AG09319 (cell line): ENCODE measurements around the gene GPR152.

ENCODE experiments used
- DNase-seq: peaks from one replicate; pipeline ENCODE4 v3.0.0-alpha.2; 2010; ENCODE audit warnings: low read depth; ENCODE audit errors: extremely low read depth
- TF ChIP-seq, protein P1 (sequence below): IDR thresholded peaks from 2 replicates; pipeline ENCODE4 v1.5.1; 2011; ENCODE audit warnings: low read depth, mild to moderate bottlenecking, inconsistent platforms, low read length, moderate library complexity

Gene GPR152

DNA sequence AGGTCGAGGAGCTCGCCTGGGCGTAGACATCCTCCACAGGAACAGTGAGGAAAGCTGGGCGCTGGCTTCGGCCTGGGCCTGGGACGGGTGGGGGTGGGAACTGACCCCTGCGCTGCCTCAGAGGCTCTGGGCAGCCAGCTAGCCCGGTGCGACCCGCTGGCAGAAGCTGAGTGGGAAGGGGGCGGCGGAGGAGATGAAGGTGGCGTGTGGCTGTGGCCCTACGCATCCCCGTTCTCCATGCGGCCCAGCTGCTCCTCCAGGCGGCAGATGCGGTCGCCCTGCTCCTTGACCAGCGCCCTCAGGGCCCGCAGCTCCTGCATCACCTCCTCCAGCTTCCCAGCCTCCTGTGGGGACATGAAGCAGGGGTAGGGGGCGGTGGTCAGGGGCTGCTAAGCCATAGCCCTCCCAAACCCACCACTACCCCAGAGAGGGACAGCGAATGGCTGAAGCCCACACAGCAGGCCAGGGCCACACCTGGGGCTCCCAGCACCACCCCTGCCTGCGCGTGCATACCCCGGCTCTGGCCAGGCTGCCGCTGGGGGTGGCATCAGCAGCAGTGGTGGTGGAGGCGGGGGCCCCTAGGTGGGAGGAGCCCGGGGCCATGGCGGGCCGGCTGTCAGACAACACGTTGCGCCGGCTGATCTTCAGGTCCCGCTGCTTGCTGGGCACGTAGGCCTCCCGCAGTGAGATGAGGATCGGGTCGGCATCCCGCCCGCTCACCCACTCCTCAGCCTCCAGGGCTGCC lies 14.2 kb downstream of the GPR152 start:
- DNase-seq: no peak
- TF ChIP-seq, protein P1, sequence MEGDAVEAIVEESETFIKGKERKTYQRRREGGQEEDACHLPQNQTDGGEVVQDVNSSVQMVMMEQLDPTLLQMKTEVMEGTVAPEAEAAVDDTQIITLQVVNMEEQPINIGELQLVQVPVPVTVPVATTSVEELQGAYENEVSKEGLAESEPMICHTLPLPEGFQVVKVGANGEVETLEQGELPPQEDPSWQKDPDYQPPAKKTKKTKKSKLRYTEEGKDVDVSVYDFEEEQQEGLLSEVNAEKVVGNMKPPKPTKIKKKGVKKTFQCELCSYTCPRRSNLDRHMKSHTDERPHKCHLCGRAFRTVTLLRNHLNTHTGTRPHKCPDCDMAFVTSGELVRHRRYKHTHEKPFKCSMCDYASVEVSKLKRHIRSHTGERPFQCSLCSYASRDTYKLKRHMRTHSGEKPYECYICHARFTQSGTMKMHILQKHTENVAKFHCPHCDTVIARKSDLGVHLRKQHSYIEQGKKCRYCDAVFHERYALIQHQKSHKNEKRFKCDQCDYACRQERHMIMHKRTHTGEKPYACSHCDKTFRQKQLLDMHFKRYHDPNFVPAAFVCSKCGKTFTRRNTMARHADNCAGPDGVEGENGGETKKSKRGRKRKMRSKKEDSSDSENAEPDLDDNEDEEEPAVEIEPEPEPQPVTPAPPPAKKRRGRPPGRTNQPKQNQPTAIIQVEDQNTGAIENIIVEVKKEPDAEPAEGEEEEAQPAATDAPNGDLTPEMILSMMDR: no peak

DNA sequence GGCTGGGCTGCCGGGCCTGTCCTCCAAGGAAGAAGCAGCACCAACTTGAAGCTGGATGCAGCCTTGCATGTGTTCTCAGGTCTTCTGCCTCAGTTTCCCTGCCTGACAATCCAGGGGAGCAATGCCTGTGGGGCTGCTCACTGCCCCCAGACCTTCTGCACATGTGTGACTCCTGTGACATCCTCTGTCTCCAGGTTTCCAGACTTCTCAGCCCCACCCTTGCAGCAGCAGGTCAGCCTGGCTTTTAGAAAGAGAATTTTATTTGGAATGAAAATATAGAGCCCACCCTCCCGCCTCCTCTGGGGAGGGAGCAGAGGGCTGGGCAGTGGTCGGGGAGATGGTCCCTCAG lies 14.7 kb downstream of the GPR152 start:
- TF ChIP-seq, protein P1: no peak
- DNase-seq: no peak

DNA sequence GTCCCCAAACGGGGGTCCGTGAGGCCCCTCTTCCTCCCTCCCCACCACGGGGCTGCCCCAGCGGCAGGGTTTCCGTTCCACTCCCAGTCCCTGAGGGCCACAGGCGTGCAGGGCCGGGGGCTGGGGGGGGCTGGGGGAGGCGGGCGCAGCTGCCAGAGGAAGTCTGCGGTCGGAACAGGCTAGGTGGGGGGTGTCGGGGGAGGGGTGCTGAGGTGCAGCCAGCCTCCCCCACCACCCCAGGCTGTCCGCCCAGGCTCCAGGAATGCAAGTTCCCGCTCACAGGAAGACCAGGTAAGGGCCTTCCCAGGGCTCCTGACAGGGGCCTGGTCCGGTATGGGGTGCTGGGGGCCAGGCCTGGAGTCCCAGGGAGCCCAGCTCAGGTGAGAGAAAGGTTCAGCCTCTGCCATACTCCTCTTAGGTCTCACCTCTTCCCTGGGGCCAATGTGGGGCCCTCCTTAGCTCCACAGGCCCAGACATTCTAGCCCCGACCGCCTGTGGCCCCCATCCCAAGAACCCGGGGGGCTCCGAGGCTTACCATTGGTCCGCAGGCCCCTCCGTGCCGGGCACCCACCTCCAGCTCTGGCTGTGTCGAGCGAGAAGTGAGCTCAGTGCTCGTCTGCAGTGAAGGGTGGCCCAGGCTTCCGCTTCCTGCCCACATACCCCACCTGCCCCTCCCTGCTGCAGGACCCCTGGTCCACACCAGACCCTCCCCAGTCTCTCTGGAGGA lies 15.3 kb downstream of the GPR152 start, which contains the start of gene PTPRCAP:
TSS of gene PTPRCAP (minus strand) at position 601 of the 727 bp plus-strand sequence. CDS start at position 538, 63 bp downstream.
- TF ChIP-seq, protein P1: no peak
- DNase-seq: no peak

DNA sequence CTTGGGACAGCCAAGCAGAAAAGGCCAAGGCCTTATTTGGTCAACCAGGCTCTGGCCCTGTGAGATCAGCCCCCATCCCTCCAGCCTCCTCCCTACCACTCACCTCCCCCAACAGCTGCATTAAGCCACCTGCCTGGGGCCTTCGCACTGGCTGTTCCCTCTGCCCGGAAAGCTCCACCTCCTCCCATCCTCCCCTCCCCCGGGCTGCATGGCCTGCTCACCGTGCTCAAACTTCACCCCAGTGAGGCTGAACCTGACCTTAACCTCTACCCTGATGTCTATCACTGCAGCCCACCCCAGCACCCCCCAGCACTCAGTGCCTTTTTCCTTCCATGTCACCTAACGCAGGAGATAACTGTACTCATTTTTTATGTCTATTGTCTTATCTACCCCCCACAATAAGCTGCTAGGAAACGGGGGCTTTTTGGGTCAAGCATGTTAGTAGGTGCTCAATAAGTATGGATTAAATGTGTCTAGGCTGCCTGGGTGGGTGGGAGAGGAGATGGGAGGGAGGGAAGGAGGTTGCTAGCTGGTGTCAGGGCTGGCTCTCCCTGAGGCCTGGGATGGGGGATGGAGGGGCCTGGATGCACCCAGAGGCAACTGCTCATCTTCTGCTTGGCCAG lies 16.0 kb downstream of the GPR152 start:
- TF ChIP-seq, protein P1: no peak
- no peak for DNase-seq

GRCh38 chr11:67435727-67436458 lies 16.6 kb downstream of the GPR152 start:
- DNase-seq: no peak
- TF ChIP-seq, protein P1: no peak

DNA sequence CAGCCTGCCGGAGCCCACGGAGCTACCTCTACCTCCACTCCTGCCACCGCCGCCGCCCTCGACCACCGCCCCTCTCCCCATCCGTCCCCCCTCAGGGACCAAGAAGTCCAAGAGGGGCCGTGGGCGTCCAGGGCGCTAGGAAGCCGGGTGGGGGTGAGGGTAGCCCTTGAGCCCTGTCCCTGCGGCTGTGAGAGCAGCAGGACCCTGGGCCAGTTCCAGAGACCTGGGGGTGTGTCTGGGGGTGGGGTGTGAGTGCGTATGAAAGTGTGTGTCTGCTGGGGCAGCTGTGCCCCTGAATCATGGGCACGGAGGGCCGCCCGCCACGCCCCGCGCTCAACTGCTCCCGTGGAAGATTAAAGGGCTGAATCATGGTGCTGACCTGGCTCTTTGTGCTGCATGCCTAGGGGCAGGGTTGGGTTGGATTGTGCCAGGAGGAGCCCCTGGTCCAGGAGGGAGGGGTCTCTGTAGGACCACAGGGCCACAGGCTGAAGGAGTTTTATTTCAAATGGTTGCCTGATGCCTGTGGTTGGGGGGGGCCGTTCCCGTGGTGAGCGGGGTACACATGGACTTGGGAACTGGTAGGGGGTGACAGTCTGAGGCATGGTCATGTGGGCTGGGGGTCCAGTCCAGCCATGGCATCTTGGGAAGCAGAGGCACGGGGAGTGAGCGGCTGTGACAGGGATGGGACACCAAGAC lies 17.4 kb downstream of the GPR152 start:
- no peak for DNase-seq
- TF ChIP-seq, protein P1: no peak
